GM19099 (cell line): ENCODE results near the gene ATP13A2.

ENCODE experiments used
- POLR2A ChIP-seq: IDR thresholded peaks from 3 replicates; pipeline ENCODE4 v1.6.1; 2011; ENCODE audit warnings: low read depth; ENCODE audit not compliant: insufficient read length; ENCODE audit errors: extremely low read depth

ATP13A2 gene

GRCh38 chr1:17018849-17019248, 7.1 kb upstream of the ATP13A2 start:
- no peak for TF ChIP-seq POLR2A

DNA sequence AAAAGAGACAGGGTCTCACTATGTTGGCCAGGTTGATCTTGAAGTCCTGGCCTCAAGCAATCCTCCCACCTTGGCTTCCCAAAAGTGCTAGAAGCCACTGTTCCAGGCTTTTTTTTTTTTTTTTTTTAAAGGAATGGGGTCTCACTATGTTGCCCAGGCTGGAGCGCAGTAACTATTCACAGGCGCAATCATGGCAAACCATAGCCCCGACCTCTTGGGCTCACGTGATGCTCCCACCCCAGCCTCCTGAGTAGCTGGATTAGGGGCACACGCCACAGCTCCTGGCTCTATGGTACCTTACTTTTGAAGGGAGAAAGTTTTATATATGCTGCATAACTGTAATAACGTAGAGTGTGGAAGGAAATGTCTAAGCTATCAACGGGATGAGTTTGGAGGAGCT, 5.7 kb upstream of the ATP13A2 start:
- TF ChIP-seq POLR2A: no peak

GRCh38 chr1:17016317-17016661, 4.6 kb upstream of the ATP13A2 start:
- no peak for TF ChIP-seq POLR2A

DNA sequence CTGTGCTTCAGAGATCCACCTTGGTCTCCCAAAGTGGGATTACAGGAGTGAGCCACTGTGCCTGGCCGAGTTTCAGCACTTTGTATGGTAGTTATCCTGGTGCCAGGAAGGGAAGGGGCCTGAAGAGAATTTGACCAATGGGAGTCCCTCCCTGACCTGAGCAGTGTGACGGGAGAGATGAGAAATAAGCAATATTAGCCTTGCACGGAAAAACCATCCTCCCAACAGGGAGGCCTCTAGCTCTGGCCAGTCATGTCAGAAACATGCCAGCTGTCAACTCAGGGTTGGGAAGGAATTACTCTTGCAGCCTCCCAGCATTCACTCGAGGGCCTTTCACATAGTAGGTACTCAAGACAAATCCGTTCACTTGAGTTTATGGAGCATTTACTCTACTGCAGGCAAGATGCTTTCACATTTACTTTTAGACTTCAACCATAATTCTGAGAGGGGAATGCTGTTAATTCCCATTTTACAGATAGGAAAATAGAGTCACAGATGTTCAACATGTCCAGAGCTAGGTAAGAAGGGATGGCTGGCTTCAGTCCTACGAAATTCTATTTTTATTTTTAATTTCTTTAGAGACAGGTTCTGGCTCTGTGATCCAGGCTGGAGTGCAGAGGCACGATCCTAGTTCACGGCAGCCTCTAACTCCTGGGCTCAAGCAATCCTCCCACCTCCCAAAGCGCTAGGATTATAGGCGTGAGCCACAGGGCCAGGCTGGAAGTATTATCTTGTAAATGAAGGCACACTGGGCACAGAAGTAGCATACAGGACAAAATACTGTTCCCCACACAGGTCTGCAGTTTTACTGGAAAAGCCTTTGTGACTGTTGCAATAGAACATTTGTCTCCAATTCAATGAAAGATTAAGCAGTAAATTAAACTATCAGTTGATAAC, 3.2 kb upstream of the ATP13A2 start:
- TF ChIP-seq POLR2A: no peak

DNA sequence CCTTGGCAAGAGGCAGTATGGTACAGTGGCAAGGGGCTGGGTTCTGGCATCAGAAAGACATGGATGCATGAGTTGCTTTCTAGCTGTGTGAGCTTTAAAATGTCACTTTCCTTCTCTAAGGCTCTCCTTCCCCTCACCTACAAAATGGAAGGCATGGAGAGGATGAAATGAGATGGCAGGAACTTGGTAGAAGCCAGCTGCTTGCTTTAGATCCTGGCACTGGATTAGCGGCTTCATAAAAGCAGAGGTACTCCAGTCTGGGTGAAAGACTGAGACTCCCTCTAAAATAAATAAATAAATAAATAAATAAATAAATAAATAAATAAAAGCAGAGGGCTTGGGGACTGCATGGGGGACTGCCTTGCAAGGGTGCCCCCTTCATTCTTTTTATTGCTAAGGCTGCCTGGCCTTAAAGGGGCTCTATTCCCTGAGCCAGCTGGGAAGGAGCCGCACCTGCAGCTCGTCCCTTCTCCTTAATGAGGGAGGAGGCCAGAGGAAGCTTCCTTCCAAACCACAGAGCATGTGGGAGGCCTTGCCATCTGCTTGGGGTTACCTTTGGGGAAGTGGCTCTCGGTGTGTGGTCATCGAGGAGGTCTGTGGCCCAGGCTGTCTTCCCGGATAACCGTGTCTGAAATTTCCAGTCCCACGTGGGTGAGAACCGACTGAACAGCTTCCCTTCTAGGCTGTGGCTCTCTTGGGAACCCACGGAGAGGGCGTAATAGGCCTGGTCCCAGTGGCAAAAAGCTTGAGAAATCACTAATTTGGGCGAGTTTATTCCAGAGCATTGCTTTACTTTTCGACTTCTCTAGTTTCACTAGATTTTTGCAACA, 2.0 kb upstream of the ATP13A2 start:
- no peak for TF ChIP-seq POLR2A

DNA sequence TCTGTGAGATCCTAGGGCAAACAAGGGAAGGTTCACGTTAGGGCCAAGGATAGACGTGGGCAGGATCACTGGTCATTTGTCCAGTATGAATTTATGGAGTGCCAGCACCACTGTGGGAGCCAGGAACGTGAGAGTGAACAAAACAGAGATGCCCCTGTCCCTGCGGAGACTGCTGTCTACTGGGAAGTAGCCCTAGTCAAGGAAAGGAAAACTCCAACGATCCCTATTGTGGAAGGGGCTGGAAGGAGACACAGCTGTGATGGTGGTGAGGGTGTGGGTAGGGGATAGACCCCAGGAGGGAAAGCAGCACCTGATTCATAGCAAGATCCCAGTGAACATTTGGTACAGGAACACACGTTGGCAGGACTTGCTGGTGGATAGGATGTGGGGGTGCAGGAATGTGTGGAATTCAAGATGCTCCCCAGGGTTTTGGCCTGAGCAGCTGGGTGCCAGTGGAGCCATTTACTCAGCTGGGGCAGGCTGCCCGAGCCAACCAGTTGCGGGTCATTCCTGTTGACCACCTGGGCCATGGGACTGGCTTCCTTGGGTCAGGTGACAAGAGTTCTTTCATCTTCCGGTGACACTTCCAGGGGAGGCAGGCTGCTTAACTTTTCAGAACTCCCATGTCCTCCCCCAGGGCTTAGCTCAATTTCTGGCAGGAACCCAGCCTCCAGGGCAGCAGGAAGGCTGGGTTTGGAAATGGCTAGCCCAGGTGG, 1.2 kb upstream of the ATP13A2 start:
- TF ChIP-seq POLR2A: no peak

DNA sequence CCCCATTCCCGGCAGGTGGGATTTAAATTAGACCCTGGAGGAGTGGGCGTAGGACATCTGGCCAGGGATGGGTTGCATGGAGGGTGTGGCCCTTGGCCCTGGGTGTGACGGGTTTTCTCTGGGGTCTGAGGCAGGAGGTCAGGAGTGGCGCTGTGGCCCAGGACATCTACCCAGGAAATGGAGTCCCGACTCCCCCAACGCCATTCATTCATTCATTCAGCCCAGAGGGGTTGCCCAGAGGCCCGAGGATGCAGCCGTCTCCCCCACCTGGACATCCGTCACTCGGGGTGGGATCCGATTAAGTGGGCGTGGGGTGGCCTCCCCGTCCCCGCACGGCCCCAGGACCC, 663 bp downstream of the ATP13A2 start:
- TF ChIP-seq POLR2A: no peak

DNA sequence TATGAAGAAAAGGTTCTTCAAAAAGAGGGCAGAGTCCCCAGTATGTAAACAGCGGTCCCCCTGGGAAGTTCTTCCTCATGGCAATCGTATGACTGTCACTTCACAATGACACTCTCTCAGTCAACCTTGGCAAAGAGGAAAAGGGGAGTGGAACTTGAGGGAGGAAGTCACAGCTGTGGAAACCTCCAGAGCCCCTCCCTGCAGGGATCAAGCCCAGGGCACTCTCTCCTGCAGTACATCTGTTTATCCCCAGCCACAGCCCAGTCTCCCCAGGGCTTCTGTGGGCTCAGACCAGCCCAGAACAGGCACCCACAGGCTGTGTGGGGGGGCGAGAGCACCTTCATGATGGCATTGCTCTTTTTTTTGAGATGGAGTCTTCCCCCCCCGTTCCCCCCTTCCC, 2.0 kb downstream of the ATP13A2 start:
- TF ChIP-seq POLR2A: no peak

- TF ChIP-seq POLR2A: no peak
Observed at GRCh38 chr1:17008208-17008855, 3.4 kb downstream of the ATP13A2 start.

DNA sequence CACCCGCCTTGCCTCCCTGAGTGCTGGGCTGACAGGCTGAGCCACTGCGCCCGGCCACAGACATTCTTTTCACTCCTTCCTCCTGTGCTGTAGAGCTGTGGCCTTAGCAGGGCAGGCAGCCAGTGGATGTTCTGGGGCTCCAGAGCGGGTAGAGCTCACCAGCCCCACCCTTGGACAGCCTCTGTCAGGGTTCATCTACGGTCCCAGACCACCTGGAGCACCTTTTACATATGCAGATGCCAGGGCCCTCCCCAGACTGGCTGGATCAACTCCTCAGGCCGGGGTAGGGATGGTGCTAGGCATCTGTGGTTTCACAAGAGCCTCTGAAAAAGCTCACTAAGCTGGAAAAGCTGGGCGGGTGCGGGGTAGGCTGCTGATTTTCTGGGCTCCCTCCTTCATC, 4.6 kb downstream of the ATP13A2 start:
- TF ChIP-seq POLR2A: no peak

DNA sequence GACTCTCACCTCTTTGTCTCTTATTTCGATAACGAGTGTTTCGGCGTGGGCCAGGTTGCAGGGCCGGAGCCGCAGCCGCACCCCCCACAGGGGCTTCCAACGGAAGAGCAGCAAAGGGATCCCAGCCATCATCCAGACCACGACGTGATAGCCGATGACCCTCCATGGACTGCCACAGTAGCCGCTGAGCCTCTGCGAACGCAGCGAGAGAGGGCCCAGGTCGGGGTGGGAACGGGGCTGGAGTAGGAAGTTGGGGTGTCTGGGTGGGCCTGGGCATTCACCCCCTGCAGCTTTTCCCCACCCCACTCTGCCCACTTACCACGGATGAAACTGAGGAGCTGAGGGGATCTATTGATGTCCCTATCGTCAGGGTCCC, 6.4 kb downstream of the ATP13A2 start:
- no peak for TF ChIP-seq POLR2A

GRCh38 chr1:17004466-17005364, 7.0 kb downstream of the ATP13A2 start:
- TF ChIP-seq POLR2A: no peak

GRCh38 chr1:17002524-17002902, 9.2 kb downstream of the ATP13A2 start:
- no peak for TF ChIP-seq POLR2A

DNA sequence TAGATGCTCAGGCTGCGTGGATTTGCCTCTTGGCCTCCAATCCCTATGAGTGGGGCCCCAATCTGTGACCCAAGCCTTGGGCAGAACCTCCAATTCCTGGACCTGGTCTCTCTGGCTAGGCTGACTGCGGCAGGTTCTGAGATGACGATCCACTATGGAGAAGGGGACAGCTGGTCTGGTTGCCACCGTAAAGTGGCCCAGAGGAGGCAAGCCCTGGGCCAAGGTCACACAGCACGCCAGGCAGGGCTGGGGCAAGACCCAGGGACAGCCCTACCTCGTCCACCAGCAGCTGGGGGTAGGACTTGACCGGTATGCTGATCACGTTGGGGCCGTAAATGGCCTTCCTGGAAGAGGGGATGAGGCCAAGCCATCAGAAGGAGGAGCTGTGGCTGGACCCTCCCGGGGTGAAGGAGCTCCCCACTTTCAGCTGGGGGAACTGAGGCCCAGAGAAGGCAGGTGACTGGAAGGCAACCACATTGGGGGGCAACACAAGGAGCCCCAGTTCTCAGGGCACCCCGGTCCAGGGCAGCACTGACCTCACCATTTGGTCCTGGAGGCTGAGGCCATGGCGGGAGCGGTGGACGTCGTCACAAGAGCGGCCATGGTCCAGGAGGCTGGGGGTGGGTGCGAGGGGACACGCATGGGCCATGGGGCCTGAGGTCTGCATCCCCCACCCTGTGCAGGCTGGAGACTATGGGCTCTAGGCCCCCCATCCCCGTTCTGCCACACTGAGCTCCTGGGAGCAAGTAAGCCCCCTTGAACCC, 9.8 kb downstream of the ATP13A2 start:
- TF ChIP-seq POLR2A: no peak

DNA sequence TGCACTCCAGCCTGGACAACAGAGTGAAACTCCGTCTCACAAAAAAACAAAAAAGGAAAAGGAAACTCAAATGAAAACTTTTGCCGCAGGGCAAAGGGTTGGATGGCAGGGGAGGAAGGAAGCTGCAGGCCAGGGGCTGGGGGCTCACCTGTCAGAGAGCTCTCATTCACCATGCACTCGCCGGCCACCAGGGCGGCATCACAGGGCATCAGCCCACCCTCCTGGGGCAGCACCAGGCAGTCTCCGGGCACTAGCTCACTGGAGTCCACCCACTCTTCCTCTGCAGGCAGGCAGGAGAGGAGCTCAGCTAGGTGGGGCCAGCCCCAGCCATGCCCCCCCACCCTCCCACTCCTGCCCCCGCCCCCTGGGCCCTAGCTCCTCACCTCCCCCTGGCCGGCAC, 11.9 kb downstream of the ATP13A2 start:
- no peak for TF ChIP-seq POLR2A
